CD4-positive, alpha-beta memory T cell (primary cell): ENCODE results near the gene IKZF1. TPM values are rescaled to one million over a fixed set of nuclear protein-coding genes. Genes with fewer than 3 reads are reported as not detected.
A peak's percentile ranks its signal among the peaks of the same experiment; 100 is the strongest.

Source experiments
- CTCF ChIA-PET: fragments of 350-600 bp; sonication (Branson Sonifier 250); formaldehyde crosslinking; loops from one replicate; lab custom pipeline; 2021; ENCODE audit warnings: inconsistent platforms; ENCODE audit not compliant: partially characterized antibody; lab: Charles Lee
- POLR2A ChIA-PET: fragments of 350-600 bp; sonication (Branson Sonifier 250); formaldehyde crosslinking; loops from one replicate; lab custom pipeline; 2021; ENCODE audit not compliant: partially characterized antibody; lab: Charles Lee
- DNase-seq, 5 donors: peaks; one replicate each; pipeline versions ENCODE4 v3.0.0 to v3.0.0-alpha.2; 2020 to 2022; ENCODE audit warnings: mixed read lengths in 1 of 5
- H3K27ac ChIP-seq: one replicate; pipeline ENCODE4 v1.7.0; 2013; ENCODE audit warnings: low read depth, low read length
- H3K27me3 ChIP-seq: 2 replicates; pipeline ENCODE4 v1.7.0; 2013; ENCODE audit warnings: mild to moderate bottlenecking, low read length, moderate library complexity; ENCODE audit not compliant: insufficient read depth
- H3K36me3 ChIP-seq: 2 replicates; pipeline ENCODE4 v1.7.0; 2013; ENCODE audit warnings: mild to moderate bottlenecking, low read length, moderate library complexity; ENCODE audit not compliant: insufficient read depth
- H3K4me1 ChIP-seq: 2 replicates; pipeline ENCODE4 v1.7.0; 2013; ENCODE audit warnings: mild to moderate bottlenecking, low read length, moderate library complexity; ENCODE audit not compliant: insufficient read depth
- H3K4me3 ChIP-seq, 2 donors: one replicate each; pipeline ENCODE4 v1.7.0; 2013; ENCODE audit warnings: low read length in 2 of 2, mild to moderate bottlenecking in 1 of 2
- H3K9me3 ChIP-seq, 2 donors: one replicate each; pipeline ENCODE4 v1.7.0; 2013; ENCODE audit warnings: low read length in 2 of 2, control low read depth in 1 of 2; ENCODE audit not compliant: control insufficient read depth in 1 of 2
- H3K27ac Mint-ChIP-seq, 7 donors: one replicate each; pipeline ENCODE4 v1.8.0; 2020 to 2021; ENCODE audit warnings: mixed read lengths in 7 of 7, mild to moderate bottlenecking in 6 of 7, inconsistent platforms in 3 of 7, moderate library complexity in 3 of 7
- H3K27me3 Mint-ChIP-seq, 2 donors: one replicate each; pipeline ENCODE4 v1.8.0; 2020 to 2021; ENCODE audit warnings: mixed read lengths in 2 of 2
- H3K36me3 Mint-ChIP-seq, 2 donors: one replicate each; pipeline ENCODE4 v1.8.0; 2020 to 2021; ENCODE audit warnings: mixed read lengths in 2 of 2, inconsistent platforms in 1 of 2, mild to moderate bottlenecking in 1 of 2
- H3K4me1 Mint-ChIP-seq, 4 donors: one replicate each; pipeline ENCODE4 v1.8.0; 2020 to 2021; ENCODE audit warnings: mixed read lengths in 4 of 4, mild to moderate bottlenecking in 1 of 4
- H3K4me3 Mint-ChIP-seq, 8 donors: one replicate each; pipeline ENCODE4 v1.8.0; 2020 to 2021; ENCODE audit warnings: mixed read lengths in 8 of 8, mild to moderate bottlenecking in 7 of 8, moderate library complexity in 6 of 8, inconsistent platforms in 3 of 8
- H3K9me3 Mint-ChIP-seq, 8 donors: one replicate each; pipeline ENCODE4 v1.8.0; 2020 to 2021; ENCODE audit warnings: mixed read lengths in 8 of 8, mild to moderate bottlenecking in 5 of 8, inconsistent platforms in 3 of 8, moderate library complexity in 1 of 8
- intact Hi-C: fragments of 100-400 bp; cut with micrococcal nuclease; formaldehyde crosslinking; loops from one replicate; pipeline ENCODE4 v1.15.1; 2023
- polyA plus RNA-seq, 2 donors: library from polyadenylated mRNA; unstranded; fragments of 300-500 nt; fragmentation: Illumina TruSeq; gene quantifications; one replicate each; pipeline ENCODE4 v1.2.3, GENCODE V29; 2021
- total RNA-seq, 2 experiments: library from RNA; stranded (reverse); gene quantifications; one replicate each; pipeline ENCODE4 v1.2.3, GENCODE V29; 2021

IKZF1 gene
- total and polyA plus RNA-seq, 4 experiments from 2014 or later: 116 to 479 (median 381) TPM

GRCh38 chr7:50358041-50358705 lies 53.7 kb downstream of the IKZF1 start:
- POLR2A ChIA-PET: interaction anchor here (0.8 to 40.8 kb wide), 7 partner anchors 9 to 152 kb away, joined by 3 to 2673 read pairs (median 43); partner anchors contain the start of gene IKZF1
- Mint-ChIP-seq H3K27me3 (no peaks in the 10 kb centered on the region), H3K9me3 (peaks cover 0 to 6% (median 0%) of the 10 kb centered on the region in 8 donors), H3K4me1 (peaks cover 82 to 99% (median 96%) of the 10 kb centered on the region in 4 donors), H3K27ac (peak overlapping the region in 6 of 7 donors; percentile 98 to 100 (median 99)), H3K36me3 (peaks cover 84 to 89% of the 10 kb centered on the region in 2 donors), H3K4me3 (peak overlapping the region in 7 of 8 donors; percentile 70 to 82 (median 73))
- Histone ChIP-seq H3K27me3 (no peaks in the 10 kb centered on the region), H3K27ac (peak overlapping the region; percentile 89), H3K9me3 (no peaks in the 10 kb centered on the region), H3K4me3 (no peak overlapping the region), H3K36me3 (peaks cover 29% of the 10 kb centered on the region), H3K4me1 (peaks cover 99% of the 10 kb centered on the region)
- peak in 1 of 5 donors; percentile 34 for DNase-seq
- intact Hi-C loops: no loop called here
- CTCF ChIA-PET: interaction anchor here (0.6 to 21.6 kb wide), 8 partner anchors 8 to 150 kb away, joined by 3 to 424 read pairs (median 22); partner anchors contain the start of gene IKZF1

DNA sequence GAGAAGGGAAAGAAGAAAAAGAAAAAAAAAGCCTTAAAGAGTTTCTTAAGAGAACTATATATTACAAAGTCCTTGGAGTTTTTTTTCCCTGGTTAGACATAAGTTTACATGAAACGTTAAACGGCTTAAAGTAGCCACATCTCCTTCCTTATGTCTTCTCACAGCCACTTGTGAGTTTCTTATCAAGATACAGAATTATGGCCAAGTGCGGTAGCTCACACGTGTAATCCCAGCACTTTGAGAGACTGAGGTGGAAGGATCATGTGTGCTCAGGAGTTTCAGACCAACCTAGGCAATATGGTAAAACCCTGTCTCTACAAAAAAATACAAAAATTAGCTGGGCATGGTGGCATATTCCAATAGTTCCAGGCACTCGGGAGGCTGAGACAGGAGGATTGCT lies 54.3 kb downstream of the IKZF1 start:
- Histone ChIP-seq H3K27me3 (no peaks in the 10 kb centered on the region), H3K4me1 (peaks cover 99% of the 10 kb centered on the region), H3K4me3 (no peak overlapping the region), H3K27ac (peak overlapping the region; percentile 89), H3K9me3 (no peaks in the 10 kb centered on the region), H3K36me3 (peaks cover 25% of the 10 kb centered on the region)
- peak overlapping the region in 7 of 8 donors; percentile 70 to 82 (median 73) for H3K4me3 Mint-ChIP-seq
- H3K27ac Mint-ChIP-seq: peak overlapping the region in 6 of 7 donors; percentile 98 to 100 (median 99)
- H3K9me3 Mint-ChIP-seq: peaks cover 0 to 6% (median 0%) of the 10 kb centered on the region in 8 donors
- H3K36me3 Mint-ChIP-seq: peaks cover 84 to 89% of the 10 kb centered on the region in 2 donors
- H3K27me3 Mint-ChIP-seq: no peaks in the 10 kb centered on the region
- CTCF ChIA-PET: interaction anchor here (1.5 to 21.6 kb wide), 8 partner anchors 9 to 151 kb away, joined by 3 to 424 read pairs (median 22); partner anchors contain the start of gene IKZF1
- no peak for DNase-seq
- H3K4me1 Mint-ChIP-seq: peaks cover 82 to 99% (median 96%) of the 10 kb centered on the region in 4 donors
- intact Hi-C loops: no loop called here
- POLR2A ChIA-PET: interaction anchor here (0.8 to 40.8 kb wide), 11 partner anchors 9 to 153 kb away, joined by 3 to 2673 read pairs (median 6); partner anchors contain the start of gene IKZF1

DNA sequence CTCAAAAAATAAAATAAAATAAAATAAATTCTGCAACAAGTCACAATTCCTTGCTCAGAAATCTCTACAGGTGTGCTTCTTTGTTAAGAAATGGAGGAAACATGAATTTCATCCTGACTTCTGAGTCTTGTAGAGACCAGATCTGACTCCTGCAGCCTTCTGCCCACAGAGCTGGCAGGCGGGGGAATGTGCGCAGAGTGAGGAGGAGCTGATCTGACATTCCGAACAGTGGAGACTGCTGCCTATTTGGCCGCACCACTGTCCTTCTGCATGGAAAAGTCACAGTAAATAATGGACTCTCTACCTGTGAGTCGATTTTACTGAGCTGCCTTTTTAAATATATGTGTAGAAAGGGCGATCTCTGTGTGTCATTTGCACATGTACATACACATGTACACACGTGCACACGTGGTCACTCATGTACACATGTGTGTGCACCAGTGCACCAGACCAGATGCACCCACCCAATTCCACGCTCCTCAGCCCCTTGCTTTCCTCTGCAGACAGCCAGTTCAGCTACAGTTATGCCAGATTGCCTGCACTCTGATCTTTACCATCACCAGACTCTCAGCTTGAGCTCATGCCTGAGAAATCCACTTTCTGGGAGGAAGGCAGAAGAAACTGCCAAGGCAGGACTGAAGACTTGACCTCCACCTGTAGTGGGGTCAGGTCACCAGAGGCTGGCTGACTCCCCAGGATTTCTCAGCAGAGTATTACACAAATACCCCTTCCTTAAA lies 54.9 kb downstream of the IKZF1 start:
- no peak for DNase-seq
- Mint-ChIP-seq H3K4me3 (peak overlapping the region; percentile 66 to 87 (median 78)), H3K9me3 (peaks cover 0 to 3% (median 0%) of the 10 kb centered on the region in 8 donors), H3K36me3 (peaks cover 82 to 85% of the 10 kb centered on the region in 2 donors), H3K27ac (peak overlapping the region in 6 of 7 donors; percentile 98 to 100 (median 99)), H3K4me1 (peaks cover 85 to 99% (median 95%) of the 10 kb centered on the region in 4 donors), H3K27me3 (no peaks in the 10 kb centered on the region)
- ChIA-PET POLR2A (interaction anchor here (0.8 to 40.8 kb wide), 13 partner anchors 8 to 154 kb away, joined by 3 to 2673 read pairs (median 7); partner anchors contain the start of gene IKZF1), CTCF (interaction anchor here (1.3 to 21.6 kb wide), 9 partner anchors 8 to 152 kb away, joined by 3 to 424 read pairs (median 19); partner anchors contain the start of gene IKZF1)
- H3K36me3 ChIP-seq: peaks cover 21% of the 10 kb centered on the region
- H3K27me3 ChIP-seq: no peaks in the 10 kb centered on the region
- no peaks in the 10 kb centered on the region for H3K9me3 ChIP-seq
- H3K4me3 ChIP-seq: peak overlapping the region; percentile 1 to 25
- peaks cover 99% of the 10 kb centered on the region for H3K4me1 ChIP-seq
- peak overlapping the region; percentile 89 for H3K27ac ChIP-seq
- intact Hi-C loops: no loop called here

DNA sequence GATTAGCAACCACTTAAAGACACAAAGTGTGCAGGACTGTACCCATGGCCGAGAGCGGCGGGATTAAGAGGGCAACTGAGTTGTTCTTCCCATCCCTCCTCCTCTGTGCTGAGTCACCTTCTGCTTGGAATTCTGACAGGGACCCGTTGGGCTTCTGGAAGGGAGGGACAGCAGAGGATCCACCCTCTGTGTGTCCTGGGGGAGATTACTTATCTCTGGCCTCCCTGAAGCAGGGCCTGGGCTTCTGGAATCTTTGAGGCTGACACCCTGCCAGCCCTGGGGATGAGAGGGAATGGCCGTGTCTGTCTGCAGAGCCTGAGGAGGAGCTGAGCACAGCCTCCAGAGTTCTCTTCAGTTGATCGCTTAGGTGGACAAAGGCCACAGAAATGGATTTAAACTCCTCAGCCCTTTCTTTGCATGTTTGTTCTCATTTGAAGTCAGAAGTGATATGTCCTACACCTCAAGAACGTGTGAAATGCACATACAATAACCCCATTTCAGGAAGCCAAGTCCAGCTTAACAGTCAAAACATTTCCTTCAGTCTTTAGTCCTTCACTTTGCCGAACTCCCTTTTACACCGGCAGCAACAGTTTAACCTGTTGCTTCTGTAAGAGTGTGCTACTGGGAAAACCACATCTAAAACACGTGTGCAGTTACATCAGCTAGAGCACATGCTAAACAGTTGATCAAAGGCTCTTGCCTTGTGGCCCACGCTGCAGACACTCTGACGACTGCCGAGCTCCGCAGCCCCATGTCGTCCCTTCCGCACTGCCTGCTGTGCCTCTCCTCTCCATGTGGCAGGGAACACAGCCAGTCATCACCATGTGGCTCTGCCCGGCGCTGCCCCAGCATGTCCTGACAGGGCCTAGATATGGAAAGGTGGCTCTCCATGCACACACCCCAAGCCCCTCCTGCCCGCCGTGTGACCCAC lies 55.7 kb downstream of the IKZF1 start:
- H3K36me3 Mint-ChIP-seq: peaks cover 79 to 86% of the 10 kb centered on the region in 2 donors
- H3K27me3 ChIP-seq: no peaks in the 10 kb centered on the region
- peak overlapping the region in 6 of 7 donors; percentile 98 to 100 (median 99) for H3K27ac Mint-ChIP-seq
- peak overlapping the region; percentile 70 to 87 (median 78) for H3K4me3 Mint-ChIP-seq
- H3K9me3 ChIP-seq: no peaks in the 10 kb centered on the region
- peaks cover 0 to 3% (median 0%) of the 10 kb centered on the region in 8 donors for H3K9me3 Mint-ChIP-seq
- no peaks in the 10 kb centered on the region for H3K27me3 Mint-ChIP-seq
- peak; percentile 84 to 94 (median 88) for DNase-seq
- CTCF ChIA-PET: interaction anchor here (0.8 to 21.6 kb wide), 12 partner anchors 8 to 152 kb away, joined by 3 to 424 read pairs (median 6); partner anchors contain the start of gene IKZF1
- H3K4me1 ChIP-seq: peaks cover 99% of the 10 kb centered on the region
- H3K4me3 ChIP-seq: peak overlapping the region; percentile 1 to 25
- intact Hi-C loops: loop anchor here (1.0 to 2.0 kb wide), 5 partner anchors 8 to 53 kb away; no protein-coding TSS in a partner anchor
- peaks cover 87 to 99% (median 95%) of the 10 kb centered on the region in 4 donors for H3K4me1 Mint-ChIP-seq
- H3K27ac ChIP-seq: peak overlapping the region; percentile 89
- POLR2A ChIA-PET: interaction anchor here (0.7 to 40.8 kb wide), 14 partner anchors 7 to 155 kb away, joined by 3 to 2673 read pairs (median 10); partner anchors contain the start of gene IKZF1
- H3K36me3 ChIP-seq: peaks cover 22% of the 10 kb centered on the region

DNA sequence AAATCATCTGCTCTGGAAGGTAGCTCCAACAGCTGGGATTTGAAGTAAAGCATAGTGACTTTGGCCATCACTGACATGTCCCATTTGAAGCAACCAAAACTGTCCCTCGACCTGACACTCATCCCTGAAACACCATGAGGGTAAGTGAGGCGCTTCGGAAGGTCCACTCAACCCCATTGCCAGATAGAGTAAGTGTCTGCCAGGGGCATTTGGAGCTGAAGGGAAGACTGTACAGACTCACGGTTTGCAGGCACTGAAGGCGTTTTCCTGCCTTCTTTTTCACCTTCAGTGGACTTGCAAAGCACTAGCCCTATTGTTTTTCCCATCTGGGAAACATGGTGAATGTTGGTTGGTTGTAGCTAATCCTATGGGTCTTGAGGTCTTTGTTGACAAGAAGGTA lies 57.6 kb downstream of the IKZF1 start:
- Histone ChIP-seq H3K4me3 (peak overlapping the region in 1 of 2 donors; percentile 4), H3K36me3 (peaks cover 19% of the 10 kb centered on the region), H3K27ac (peak overlapping the region; percentile 89), H3K4me1 (peaks cover 100% of the 10 kb centered on the region), H3K27me3 (no peaks in the 10 kb centered on the region), H3K9me3 (no peaks in the 10 kb centered on the region)
- Mint-ChIP-seq H3K4me1 (peaks cover 90 to 100% (median 95%) of the 10 kb centered on the region in 4 donors), H3K27me3 (no peaks in the 10 kb centered on the region), H3K4me3 (peak overlapping the region; percentile 37 to 89 (median 71)), H3K36me3 (peaks cover 80 to 88% of the 10 kb centered on the region in 2 donors), H3K9me3 (peaks cover 0 to 3% (median 0%) of the 10 kb centered on the region in 8 donors), H3K27ac (peak overlapping the region in 6 of 7 donors; percentile 98 to 100 (median 99))
- ChIA-PET POLR2A (interaction anchor here (0.7 to 40.8 kb wide), 10 partner anchors 10 to 156 kb away, joined by 3 to 2673 read pairs (median 28); partner anchors contain the start of gene IKZF1), CTCF (interaction anchor here (0.9 to 21.6 kb wide), 13 partner anchors 10 to 316 kb away, joined by 3 to 424 read pairs (median 3); partner anchors contain the start of gene IKZF1)
- intact Hi-C loops: no loop called here
- no peak for DNase-seq
